ENCODE results near the gene TRIM67. TPM values are rescaled to one million over a fixed set of nuclear protein-coding genes. Genes with fewer than 3 reads are reported as not detected.
A peak's percentile ranks its signal among the peaks of the same experiment; 100 is the strongest.
"Not testable (repeated sequence)": the region's sequence is repeated elsewhere in the genome, so short reads cannot be mapped to it uniquely, and the experiment has no call there.

TRIM67 gene
- total RNA-seq, 1 donor from 2014 or later = 0.04 TPM

DNA sequence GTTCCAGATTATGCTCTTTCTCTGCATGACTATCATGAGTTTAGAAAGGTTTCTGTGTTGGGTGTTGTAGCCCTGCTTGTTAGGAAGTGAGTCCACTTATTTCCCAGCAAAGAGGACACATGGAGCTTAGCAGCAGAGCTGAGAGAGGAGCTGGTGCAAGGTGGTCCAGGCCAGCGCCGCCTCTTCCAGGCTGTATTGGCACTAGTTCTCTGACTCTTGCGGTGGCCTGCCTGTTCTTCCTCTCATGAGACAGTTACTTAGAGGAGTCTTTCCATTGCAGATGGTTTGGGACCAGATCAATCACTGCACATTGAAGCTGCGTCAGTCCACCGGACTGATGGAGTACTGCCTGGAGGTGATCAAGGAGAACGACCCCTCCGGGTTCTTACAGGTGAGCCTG lies 38.0 kb downstream of the TRIM67 start:
- no peak for ATAC-seq
- intact Hi-C loops (cut with DNase I) = no loop called here
- no peak for DNase-seq (ENCODE audit: low spot score)

DNA sequence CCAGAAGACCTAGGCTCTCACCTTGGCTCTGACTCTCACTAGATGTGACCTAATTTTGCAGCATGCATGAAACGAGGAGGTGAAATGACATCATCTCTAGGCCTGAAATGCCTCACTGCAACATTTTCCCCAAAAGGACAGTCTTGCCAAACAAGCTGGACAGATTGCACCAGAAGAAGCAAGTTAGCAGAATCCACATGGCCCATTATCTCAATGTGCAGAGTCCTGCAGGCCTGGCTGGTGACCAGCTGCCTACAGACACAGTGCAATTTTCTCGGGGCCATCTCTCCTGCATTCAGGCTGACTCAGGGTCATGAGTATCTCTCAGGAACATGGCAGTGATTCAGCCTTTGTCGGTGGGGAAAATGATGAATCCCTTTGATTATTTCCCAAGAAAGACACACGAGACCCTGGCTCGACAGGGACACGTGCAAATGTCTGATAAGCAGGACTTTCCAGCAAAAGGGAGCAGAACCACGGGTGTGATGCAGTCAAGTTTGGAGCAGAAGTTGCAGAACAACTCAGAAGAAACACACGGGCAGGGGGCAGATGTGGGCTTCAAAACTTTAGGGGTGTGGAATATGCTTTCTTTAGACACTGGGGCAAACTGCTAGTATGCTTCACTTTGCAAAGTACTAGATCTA lies 38.7 kb downstream of the TRIM67 start:
- intact Hi-C loops (cut with DNase I) = no loop called here
- ATAC-seq (no peak), DNase-seq (ENCODE audit: low spot score) (no peak)

DNA sequence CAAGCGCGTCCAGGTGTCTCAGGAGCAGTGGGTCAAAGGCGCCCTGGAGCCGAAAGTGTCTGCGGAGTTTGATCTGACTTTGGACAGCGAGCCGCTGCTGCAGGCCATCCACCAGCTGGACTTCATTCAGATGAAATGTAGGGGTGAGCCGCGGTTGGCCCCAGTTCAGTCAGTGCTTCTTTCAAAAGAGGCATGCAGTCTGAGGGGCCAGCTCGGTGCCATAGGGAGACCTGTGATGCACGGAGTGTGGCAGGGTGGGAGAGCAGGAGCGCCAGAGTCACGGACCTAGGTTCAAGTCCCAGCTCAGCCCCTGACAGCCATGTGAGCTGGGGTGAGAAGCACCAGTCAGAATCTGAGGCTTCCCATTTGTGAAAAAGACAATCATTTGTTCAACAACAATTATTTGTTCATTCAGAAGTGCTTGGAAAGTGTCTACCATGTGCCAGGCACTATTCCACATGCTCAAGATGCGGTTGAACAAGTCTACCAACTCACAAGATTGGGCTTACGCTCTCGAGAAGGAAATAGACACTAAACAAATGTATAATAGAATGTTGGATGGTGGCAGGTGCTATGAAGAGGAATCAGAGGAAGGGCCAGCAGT lies 39.6 kb downstream of the TRIM67 start:
- intact Hi-C loops (cut with DNase I) = no loop called here
- no peak for DNase-seq (ENCODE audit: low spot score)
- ATAC-seq = no peak

DNA sequence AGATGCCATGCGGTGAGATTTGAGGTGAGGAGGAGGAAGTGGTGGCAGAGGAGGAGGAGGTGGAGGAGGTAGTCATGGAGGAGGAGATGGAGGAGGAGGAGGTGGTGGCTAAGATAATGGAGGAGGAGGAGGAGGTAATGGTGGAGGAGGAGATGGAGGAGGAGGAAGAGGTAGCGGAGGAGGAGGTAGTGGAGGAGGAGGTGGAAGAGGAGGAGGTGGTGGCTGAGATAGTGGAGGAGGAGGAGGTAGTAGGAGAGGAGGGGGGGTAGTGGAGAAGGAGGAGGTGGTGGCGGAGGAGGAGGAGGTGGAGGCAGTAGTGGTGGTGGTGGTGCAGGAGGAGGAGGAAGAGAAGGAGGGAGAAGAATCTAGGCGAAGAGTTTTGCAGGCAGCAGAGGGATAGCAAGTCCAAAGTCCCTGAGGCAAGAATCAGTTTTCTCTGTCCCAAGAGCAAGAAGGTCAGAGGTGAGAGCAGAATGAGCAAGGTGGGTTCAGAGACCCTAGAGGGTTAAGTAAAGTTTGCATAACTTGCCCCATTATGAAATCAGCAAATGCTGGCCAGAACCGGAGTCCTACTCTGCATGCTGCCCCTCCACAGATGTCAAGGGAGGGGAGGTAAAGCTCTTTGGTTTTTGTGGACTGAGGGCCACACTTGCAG lies 40.2 kb downstream of the TRIM67 start:
- intact Hi-C loops (cut with DNase I) = no loop called here
- DNase-seq (ENCODE audit: low spot score) = no peak

DNA sequence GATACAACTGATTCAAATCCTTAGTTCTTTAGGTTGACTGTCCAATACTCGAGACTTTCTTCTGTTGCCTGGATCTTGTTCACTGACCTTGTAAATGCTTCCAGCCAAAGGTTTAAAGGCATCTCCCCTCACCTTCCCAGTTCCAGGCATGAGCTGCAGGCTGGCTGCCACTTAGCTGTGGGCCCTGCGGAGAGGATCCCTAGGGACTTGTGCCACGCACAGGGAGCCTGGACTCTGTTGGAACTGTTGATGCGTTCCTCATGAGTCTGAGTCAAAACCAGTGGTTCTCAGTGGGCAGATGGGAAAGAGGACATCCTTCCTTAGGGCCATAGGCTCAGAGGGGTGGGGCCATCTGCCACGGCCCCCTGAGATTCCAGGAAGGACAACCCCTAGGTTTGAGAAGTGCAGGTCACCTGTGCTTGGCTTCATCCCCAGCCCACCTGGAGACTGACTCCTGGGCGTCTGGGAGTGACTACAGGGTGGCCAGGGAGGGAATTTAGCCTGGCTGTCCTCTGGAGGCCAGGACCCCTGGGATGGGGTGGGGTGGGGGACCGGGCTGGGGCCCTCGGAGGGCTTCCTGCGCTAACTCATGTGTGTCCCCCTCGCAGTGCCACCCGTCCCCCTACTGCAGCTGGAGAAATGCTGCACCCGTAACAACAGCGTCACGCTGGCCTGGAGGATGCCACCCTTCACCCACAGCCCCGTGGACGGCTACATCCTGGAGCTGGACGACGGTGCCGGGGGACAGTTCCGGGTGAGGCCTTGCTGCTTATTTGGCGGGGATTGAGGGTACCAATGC lies 41.6 kb downstream of the TRIM67 start:
- no peak for DNase-seq (ENCODE audit: low spot score)
- intact Hi-C loops (cut with DNase I) = no loop called here
- peak; percentile 24 for ATAC-seq

More for the DNA sequence above, 40.2 kb downstream of the TRIM67 start:
- ATAC-seq = no peak

DNA sequence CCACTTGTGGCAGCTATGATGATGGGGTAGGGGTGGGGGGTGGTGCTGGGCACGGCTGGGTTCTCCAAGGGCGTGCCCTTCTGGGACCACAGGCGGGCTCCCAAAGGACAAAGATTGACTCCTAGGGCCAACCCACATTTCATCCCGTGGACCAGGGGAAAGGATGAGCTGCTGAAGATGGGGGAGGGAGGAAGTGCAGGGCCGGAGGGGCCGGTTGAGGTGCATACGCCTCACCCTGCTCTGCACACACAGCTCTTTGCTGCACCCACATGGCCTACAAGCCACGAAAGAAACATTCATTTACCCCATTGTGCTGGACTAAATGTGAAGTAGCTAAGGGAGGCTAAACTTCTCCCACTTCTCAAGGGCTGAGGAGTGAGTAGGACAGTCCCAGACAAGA lies 45.0 kb downstream of the TRIM67 start:
- DNase-seq (ENCODE audit: low spot score) (no peak), ATAC-seq (no peak)
- intact Hi-C loops (cut with DNase I) = no loop called here

DNA sequence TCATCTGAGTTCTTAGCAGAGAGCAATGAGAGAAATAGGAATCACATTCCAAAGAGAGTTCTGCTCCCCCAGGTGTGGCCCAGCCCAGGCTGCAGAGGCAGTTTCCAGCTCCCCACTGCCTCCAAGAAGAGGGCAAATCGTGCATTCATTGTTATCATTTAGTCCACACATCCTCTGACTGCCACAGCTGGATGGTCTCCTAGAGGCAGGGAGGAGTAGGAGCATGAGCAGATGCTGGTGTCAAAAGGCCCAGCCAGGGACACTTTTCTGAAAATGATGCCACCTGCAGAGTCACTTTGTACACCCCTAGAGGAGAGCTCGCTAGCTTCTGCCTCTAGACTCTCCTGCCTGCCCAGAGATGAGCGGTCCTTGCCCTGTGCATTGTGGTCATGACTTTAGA lies 45.6 kb downstream of the TRIM67 start:
- intact Hi-C loops (cut with DNase I) = no loop called here

DNA sequence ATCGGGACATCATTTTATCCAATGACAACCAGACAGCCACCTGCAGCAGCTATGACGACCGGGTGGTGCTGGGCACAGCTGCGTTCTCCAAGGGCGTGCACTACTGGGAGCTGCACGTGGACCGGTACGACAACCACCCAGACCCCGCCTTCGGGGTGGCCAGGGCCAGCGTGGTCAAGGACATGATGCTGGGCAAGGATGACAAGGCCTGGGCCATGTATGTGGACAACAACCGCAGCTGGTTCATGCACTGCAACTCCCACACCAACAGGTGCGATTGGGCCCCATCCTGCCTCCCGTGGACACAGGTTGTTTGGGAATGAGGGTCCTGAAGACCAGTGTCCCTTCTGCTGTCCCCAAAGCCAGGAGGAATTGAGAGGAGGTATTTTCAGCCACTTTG lies 47.1 kb downstream of the TRIM67 start:
- intact Hi-C loops (cut with DNase I) = no loop called here
- no peak for DNase-seq (ENCODE audit: low spot score)
- ATAC-seq = no peak

More for the DNA sequence above, 45.6 kb downstream of the TRIM67 start:
- DNase-seq (ENCODE audit: low spot score) (no peak), ATAC-seq (no peak)

DNA sequence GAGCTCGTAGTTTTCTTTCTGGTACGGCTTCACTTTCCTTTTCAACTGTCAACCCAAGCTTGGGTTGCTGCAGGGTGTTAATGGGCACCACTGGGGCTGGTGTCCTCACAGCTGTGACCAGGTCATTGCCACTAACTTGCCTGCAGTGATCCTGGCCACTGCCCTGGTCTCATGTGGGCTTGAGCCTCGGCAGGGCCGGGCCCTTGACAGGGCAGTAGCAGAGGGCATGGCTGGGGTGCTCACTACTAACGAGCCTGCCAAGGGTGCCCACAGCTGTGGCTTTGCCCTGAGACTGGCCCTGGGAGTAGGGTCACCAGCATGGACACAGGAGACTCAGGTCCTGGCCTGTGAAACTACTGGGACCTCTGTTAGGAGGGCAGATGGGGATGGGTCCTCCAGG lies 47.7 kb downstream of the TRIM67 start:
- ATAC-seq (no peak), DNase-seq (ENCODE audit: low spot score) (no peak)
- intact Hi-C loops (cut with DNase I) = no loop called here

DNA sequence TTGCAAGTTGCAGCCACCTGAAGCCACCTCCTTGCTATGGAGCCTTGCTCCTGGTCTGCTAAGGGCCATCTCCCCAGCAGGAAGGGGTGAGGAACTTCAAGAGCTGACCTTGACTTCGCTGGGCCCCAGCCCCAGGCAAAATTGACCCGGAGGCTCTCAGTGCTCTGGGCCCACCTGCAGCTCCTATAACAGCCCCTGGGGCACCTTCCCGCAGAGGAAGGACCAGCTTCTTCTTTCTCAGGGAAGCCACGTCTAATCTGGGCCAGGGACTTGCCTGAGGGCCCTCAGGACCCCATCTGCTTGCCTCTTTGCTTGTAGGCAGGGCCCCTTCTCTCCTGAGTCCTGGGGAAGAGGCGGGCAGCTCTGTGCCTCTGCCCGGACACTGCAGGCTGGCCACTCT lies 48.3 kb downstream of the TRIM67 start:
- DNase-seq (ENCODE audit: low spot score) (no peak), ATAC-seq (no peak)
- intact Hi-C loops (cut with DNase I) = loop anchor here (10.0 kb wide), 1 partner anchor 415 kb away; no protein-coding TSS in a partner anchor

DNA sequence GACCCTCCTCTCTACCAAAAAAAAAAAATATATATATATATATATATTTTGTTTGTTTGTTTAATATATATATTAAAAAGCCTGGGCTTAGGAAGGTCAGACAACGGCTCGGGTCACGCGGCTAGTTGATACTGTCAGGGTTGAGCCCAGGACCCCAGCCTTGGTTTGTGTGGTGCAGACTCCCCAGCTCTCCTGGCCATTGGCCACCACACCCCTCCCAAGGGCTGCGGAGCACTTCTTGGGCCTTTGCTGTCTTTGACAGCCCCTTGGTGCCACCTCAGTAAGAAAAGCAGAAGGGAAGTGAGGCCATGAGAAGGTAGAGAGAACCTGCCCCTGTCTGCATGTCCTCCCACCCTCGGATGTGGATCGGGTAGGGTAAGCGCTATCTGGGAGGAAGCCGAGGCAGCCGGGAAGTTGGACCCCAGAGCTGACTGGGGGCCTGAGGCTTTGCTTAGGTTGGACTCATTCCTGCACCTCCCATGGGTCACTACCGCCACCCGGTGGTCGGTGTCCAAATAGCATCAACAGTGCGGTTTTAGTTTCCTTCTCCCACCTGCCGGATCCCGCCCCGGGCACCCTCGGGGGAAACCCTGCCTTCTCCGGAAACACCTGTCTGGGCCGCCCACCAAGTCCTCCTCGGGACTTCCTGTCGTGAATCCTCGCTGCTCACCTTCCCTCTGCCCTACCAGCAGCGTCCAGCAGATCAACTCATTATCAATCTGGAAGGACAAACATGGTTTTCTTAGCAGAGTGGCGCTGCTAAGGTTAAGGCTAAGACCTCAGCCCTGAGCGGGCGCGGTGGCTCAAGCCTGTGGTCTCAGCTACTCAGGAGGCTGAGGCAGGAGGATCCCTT lies 49.4 kb downstream of the TRIM67 start:
- DNase-seq (ENCODE audit: low spot score) (peak; percentile 87), ATAC-seq (peak; percentile 76)
- intact Hi-C loops (cut with DNase I) = loop anchor here (10.0 kb wide), 1 partner anchor 416 kb away; no protein-coding TSS in a partner anchor

DNA sequence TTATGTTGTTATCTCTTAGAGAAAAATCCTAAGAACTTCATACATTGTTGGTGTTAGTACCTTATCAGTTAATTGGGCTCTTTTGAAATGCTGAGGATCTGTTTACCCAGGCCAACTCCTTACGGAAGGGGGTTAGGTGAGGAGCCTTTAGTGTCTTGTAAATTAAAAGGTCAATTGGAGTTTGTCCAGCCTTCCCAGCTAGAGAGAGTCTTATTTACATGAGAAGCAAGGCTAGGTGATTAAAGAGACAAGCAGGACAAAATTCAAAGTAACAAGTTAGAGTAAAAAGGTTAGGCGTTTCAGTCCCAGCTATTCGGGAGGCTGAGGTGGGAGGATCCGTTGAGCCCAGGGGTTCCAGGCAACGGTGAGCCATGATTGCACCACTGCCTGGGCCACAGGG lies 50.4 kb downstream of the TRIM67 start:
- ATAC-seq; DNase-seq (ENCODE audit: low spot score): not testable (repeated sequence)
- intact Hi-C loops (cut with DNase I) = loop anchor here (10.0 kb wide), 1 partner anchor 418 kb away; no protein-coding TSS in a partner anchor

DNA sequence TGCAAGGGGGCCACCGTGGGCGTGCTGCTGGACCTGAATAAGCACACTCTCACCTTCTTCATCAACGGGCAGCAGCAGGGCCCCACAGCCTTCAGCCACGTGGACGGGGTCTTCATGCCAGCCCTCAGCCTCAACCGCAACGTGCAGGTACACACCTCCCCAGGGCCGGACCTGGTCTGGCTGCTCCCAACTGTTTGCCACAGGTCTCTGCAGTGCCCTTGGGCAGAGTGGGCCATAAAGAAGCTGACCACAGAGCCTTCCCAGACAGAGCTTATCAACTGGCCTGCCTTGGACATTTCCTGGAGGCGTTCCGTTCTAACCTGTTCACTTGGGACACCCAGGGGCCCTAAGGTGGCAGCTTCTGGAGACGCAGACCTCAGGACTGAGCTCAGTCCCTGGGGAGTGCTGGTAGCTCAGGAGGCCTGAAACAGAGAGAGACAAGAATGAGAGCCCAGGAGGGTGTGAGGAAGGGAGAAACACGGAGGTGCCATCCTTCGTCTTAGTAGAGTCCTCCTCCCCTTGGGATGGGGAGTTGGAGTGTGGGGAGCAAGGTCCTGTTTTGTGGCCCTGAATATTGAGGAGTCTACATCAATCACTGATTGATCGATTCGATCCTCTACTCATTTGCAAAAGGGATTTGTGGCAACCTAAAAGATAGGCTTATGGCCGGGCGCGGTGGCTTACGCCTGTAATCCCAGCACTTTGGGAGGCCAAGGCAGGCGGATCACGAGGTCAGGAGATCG lies 52.1 kb downstream of the TRIM67 start:
- ATAC-seq (no peak), DNase-seq (ENCODE audit: low spot score) (no peak)
- intact Hi-C loops (cut with DNase I) = loop anchor here (10.0 kb wide), 1 partner anchor 419 kb away; no protein-coding TSS in a partner anchor

DNA sequence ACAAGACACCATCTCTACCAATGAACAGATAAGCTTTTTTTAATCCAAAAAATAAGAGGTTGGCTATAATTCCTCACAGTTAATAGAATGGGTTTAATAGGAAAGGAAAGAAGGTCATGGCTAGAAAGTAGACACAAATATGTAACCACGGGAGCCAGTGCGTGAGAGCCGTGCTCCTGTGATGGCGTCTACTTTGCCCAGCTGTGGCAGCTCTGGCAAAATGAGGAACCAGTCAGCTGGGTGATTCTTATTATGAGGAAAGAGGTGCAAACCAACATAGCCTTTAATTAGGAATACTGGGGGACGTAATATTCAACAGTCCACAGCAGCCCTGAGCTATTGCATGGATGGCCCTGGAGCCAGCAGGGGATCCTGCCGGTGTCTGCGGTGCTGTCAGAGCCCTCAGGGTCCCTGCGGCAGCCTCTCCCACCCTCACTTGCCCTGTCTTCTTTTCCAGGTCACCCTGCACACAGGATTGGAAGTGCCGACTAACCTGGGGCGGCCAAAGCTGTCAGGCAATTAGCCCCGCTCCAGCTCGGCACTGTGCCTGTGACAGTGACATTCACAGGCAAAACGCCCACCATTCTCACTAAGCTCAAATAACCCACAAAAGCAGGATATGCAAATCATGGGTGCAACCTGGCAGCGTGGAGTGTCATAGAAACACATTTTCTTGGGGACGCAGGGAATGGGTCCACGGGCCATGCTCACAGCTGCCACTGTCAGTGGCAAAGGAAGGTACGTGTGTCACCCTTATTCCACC lies 53.2 kb downstream of the TRIM67 start:
- no peak for ATAC-seq
- no peak for DNase-seq (ENCODE audit: low spot score)
- intact Hi-C loops (cut with DNase I) = loop anchor here (10.0 kb wide), 1 partner anchor 420 kb away; no protein-coding TSS in a partner anchor

DNA sequence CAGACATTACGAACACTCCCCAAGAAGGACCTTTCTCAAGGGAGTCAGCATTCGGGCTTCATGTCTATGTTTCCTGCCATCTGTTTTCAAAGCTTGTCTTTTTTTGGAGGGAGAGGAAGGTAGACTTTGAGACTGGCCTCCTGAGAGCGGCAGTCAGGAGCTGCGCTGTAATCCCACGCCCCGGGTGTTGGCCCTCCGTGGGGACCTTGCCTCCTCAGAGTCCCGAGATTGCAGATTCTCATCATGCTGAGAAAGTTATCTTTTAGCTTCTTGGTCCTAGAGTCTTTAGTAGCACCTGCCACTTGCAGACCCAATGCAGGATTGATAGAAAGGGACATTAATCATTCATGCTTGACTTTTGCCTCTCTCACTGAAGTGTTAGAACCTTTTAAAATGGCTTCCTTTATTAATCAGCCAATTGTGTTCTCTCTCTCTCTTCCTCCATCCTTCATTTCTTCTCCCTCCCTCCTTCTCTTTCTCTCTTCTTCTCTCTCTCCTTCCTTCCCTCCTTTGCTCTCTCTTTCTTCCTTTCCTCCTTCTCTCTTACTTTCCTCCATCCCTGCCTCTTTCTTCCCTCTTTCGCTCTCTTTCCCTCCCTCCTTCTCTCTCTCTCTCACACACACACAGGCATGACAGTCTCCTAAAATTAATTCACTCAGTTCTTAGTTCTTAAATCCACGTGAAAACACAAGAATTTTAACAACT lies 54.0 kb downstream of the TRIM67 start:
- intact Hi-C loops (cut with DNase I) = loop anchor here (10.0 kb wide), 1 partner anchor 421 kb away; no protein-coding TSS in a partner anchor
- DNase-seq (ENCODE audit: low spot score) = no peak
- no peak for ATAC-seq

DNA sequence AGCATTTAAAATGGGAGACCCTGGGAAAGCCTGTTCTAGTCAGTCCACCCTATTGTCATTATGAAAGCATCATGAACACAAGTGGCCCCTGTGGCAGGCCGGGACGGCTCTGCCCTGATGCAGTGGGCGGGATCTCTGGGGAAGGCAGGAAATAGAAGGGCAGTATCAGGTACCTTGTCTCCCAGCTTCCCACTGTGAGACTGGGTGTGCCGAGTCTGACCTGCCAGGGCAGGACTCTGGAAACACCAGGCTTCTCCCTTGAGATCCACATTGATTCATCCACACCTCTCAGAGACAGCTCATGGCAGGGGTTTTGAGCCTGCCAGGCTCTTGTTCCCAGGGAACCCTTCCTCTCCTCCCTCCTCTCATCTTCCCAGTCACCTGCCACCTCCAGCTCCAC lies 54.6 kb downstream of the TRIM67 start:
- DNase-seq (ENCODE audit: low spot score) = no peak
- no peak for ATAC-seq
- intact Hi-C loops (cut with DNase I) = loop anchor here (10.0 kb wide), 1 partner anchor 422 kb away; no protein-coding TSS in a partner anchor

All from sciatic nerve (tissue), 2 donors.